Peyer's patch (tissue), 4 donors: ENCODE data around the gene GALNT2. TPM values are rescaled to one million over a fixed set of nuclear protein-coding genes. Genes with fewer than 3 reads are reported as not detected.

Experiments used
- DNase-seq, 3 donors: peaks; one replicate each; pipeline ENCODE4 v3.0.0-alpha.2; 2017 to 2019
- H3K27ac ChIP-seq, 4 donors: fragments of 200-600 bp; sonication (generic); one replicate each; pipeline ENCODE4 v1.5.1; 2016 to 2019
- H3K27me3 ChIP-seq, 2 donors: fragments of 200-600 bp; sonication (generic); one replicate each; pipeline ENCODE4 v1.5.1; 2019
- H3K36me3 ChIP-seq, 3 donors: fragments of 200-600 bp; sonication (generic); one replicate each; pipeline ENCODE4 v1.5.1; 2016 to 2019
- H3K4me1 ChIP-seq, 4 donors: fragments of 200-600 bp; sonication (generic); one replicate each; pipeline ENCODE4 v1.5.1; 2016 to 2019
- H3K4me3 ChIP-seq, 4 donors: fragments of 200-600 bp; sonication (generic); 1 replicate in 3 of 4; 2 replicates in 1 of 4; pipeline ENCODE4 v1.5.1; 2016 to 2019; ENCODE audit warnings: mild to moderate bottlenecking in 1 of 4
- H3K9me3 ChIP-seq, 4 donors: fragments of 200-600 bp; sonication (generic); one replicate each; pipeline ENCODE4 v1.5.1; 2016 to 2019; ENCODE audit warnings: mild to moderate bottlenecking in 1 of 4
- CTCF ChIP-seq, 6 experiments: fragments of 450-650 bp in 4 of 6; fragments of 200-600 bp in 2 of 6; sonication (generic) in 1 of 6; IDR thresholded peaks; one replicate each; pipeline ENCODE4 v1.5.1; 2017 to 2019; ENCODE audit warnings: antibody characterized with exemption in 6 of 6, mild to moderate bottlenecking in 3 of 6, moderate library complexity in 1 of 6
- POLR2A ChIP-seq, 2 donors: fragments of 450-650 bp; IDR thresholded peaks; one replicate each; pipeline ENCODE4 v1.5.1; 2017; ENCODE audit warnings: antibody characterized with exemption in 2 of 2, mild to moderate bottlenecking in 2 of 2, moderate library complexity in 2 of 2
- total RNA-seq, 4 donors: library from RNA; depleted of rRNA; stranded (reverse); fragments of >200 nt; gene quantifications; one replicate each; pipeline ENCODE4 v1.1.0, GENCODE V29; 2016

The GALNT2 gene
- total RNA-seq, 4 donors from 2014 or later: 36.3 to 52.5 (median 43.6) TPM

- H3K4me1 ChIP-seq: no peaks in the 10 kb centered on the region
- no peaks in the 10 kb centered on the region for H3K36me3 ChIP-seq
- no peak for TF ChIP-seq POLR2A (IDR thresholded peaks at IDR 0.05)
- no peak for TF ChIP-seq CTCF (IDR thresholded peaks at IDR 0.05)
- no peak overlapping the region for H3K27ac ChIP-seq
- no peak overlapping the region for H3K4me3 ChIP-seq
- peak in 1 of 3 donors; percentile 32 for DNase-seq
- no peaks in the 10 kb centered on the region for H3K27me3 ChIP-seq
- no peaks in the 10 kb centered on the region for H3K9me3 ChIP-seq
Observed at GRCh38 chr1:230057681-230058565, 9.1 kb upstream of the GALNT2 start.

DNA sequence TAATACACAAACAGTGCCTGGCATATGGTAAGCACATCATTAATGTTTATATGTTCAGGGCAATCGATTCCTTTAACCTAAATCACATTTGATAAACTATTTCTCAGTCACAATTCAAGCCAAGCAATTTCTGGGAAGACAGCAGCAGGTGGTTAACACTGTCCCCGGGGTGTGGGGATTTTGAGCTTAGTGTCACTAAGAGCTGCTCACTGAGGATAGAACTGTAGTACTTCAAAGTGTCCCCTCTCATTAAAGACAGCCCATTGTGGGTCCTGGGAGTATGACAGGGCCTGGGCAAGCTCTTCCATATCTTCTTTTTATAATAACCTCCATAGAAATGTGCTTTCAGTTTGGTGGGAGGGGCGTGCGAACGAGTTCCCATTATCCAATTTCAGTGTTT lies 8.4 kb upstream of the GALNT2 start:
- H3K4me3 ChIP-seq: no peak overlapping the region
- no peaks in the 10 kb centered on the region for H3K9me3 ChIP-seq
- H3K27me3 ChIP-seq: no peaks in the 10 kb centered on the region
- H3K36me3 ChIP-seq: no peaks in the 10 kb centered on the region
- no peak overlapping the region for H3K27ac ChIP-seq
- DNase-seq: no peak
- no peaks in the 10 kb centered on the region for H3K4me1 ChIP-seq
- TF ChIP-seq CTCF (IDR thresholded peaks at IDR 0.05) (no peak), POLR2A (IDR thresholded peaks at IDR 0.05) (no peak)

GRCh38 chr1:230061801-230062200 lies 5.2 kb upstream of the GALNT2 start:
- Histone ChIP-seq H3K36me3 (no peaks in the 10 kb centered on the region), H3K4me3 (no peak overlapping the region), H3K27me3 (no peaks in the 10 kb centered on the region), H3K4me1 (no peaks in the 10 kb centered on the region), H3K9me3 (no peaks in the 10 kb centered on the region), H3K27ac (no peak overlapping the region)
- no peak for DNase-seq
- TF ChIP-seq POLR2A (IDR thresholded peaks at IDR 0.05) (no peak), CTCF (IDR thresholded peaks at IDR 0.05) (no peak)

DNA sequence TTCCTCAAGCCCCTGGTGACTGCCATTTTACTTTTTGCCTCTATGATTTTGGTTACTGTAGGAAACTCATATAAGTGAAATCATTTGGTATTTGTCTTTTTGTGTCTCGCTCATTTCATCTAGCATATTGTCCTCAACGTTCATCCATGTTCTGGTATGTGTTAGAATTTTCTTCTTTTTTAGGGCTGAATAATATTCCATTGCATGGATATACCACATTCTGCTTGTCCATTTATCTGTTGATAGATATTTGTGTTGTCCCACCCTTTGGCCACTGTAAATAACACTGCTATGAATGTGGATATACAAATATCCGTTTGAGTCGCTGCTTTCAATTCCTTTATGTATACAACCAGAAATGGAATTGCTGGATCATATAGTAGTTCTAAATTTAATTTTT lies 4.5 kb upstream of the GALNT2 start:
- DNase-seq: no peak
- H3K27ac ChIP-seq: no peak overlapping the region

GRCh38 chr1:230064283-230064682 lies 2.8 kb upstream of the GALNT2 start:
- TF ChIP-seq POLR2A (IDR thresholded peaks at IDR 0.05) (no peak), CTCF (IDR thresholded peaks at IDR 0.05) (no peak)
- no peaks in the 10 kb centered on the region for H3K9me3 ChIP-seq
- H3K4me1 ChIP-seq: peaks cover 0 to 11% (median 1%) of the 10 kb centered on the region in 4 donors
- H3K27ac ChIP-seq: no peak overlapping the region
- no peak for DNase-seq
- no peaks in the 10 kb centered on the region for H3K36me3 ChIP-seq
- no peaks in the 10 kb centered on the region for H3K27me3 ChIP-seq
- no peak overlapping the region for H3K4me3 ChIP-seq

More for the DNA sequence above, 4.5 kb upstream of the GALNT2 start:
- no peaks in the 10 kb centered on the region for H3K4me1 ChIP-seq
- no peaks in the 10 kb centered on the region for H3K27me3 ChIP-seq
- TF ChIP-seq POLR2A (IDR thresholded peaks at IDR 0.05) (no peak), CTCF (IDR thresholded peaks at IDR 0.05) (no peak)
- no peaks in the 10 kb centered on the region for H3K9me3 ChIP-seq
- no peaks in the 10 kb centered on the region for H3K36me3 ChIP-seq
- H3K4me3 ChIP-seq: no peak overlapping the region
